PC-3 (cell line): ENCODE results near the gene SRRD. TPM values are rescaled to one million over a fixed set of nuclear protein-coding genes. Genes with fewer than 3 reads are reported as not detected.
A peak's percentile ranks its signal among the peaks of the same experiment; 100 is the strongest.

Experiments
- ATAC-seq: fragments of 200-7000 bp; cut with Tn5 transposase; 2 replicates; pipeline ENCODE4 v1.9.1; 2020; ENCODE audit warnings: mild to moderate bottlenecking, moderate library complexity
- BruUV-seq: library from RNA; stranded (reverse); fragments of 400-500 nt; replicated peaks from 2 replicates; lab custom pipeline; 2021; lab: Mats Ljungman, UMichigan
- CTCF ChIA-PET: fragments of 300-600 bp; sonication (Branson Sonifier 250); formaldehyde crosslinking; loops from one replicate; lab custom pipeline; 2022; ENCODE audit warnings: antibody characterized with exemption; lab: Charles Lee
- POLR2A ChIA-PET: fragments of 300-600 bp; sonication (Branson Sonifier 250); formaldehyde crosslinking; loops from one replicate; lab custom pipeline; 2022; ENCODE audit warnings: antibody characterized with exemption; ENCODE audit not compliant: unreplicated experiment; lab: Charles Lee
- DNase-seq: peaks from one replicate; pipeline ENCODE4 v3.0.0-alpha.2; 2015
- H2AFZ ChIP-seq: fragments of 300-600 bp; sonication (generic); 2 replicates; pipeline ENCODE4 v1.6.0; 2016; ENCODE audit warnings: antibody characterized with exemption, low read length
- H3F3A ChIP-seq: fragments of 300-600 bp; sonication (generic); one replicate; pipeline ENCODE4 v1.6.0; 2017; ENCODE audit warnings: antibody characterized with exemption, low read length, control low read depth, mild to moderate bottlenecking; ENCODE audit not compliant: unreplicated experiment
- H3K27ac ChIP-seq: fragments of 300-600 bp; sonication (generic); 2 replicates; pipeline ENCODE4 v1.5.1; 2016; ENCODE audit warnings: mild to moderate bottlenecking, low read length
- H3K27me3 ChIP-seq: fragments of 300-600 bp; sonication (generic); 2 replicates; pipeline ENCODE4 v1.6.1; 2016; ENCODE audit warnings: low read length, mixed read lengths
- H3K36me3 ChIP-seq: fragments of 300-600 bp; sonication (generic); 2 replicates; pipeline ENCODE4 v1.6.1; 2016; ENCODE audit warnings: low read depth, mixed run types, low read length, mixed read lengths
- H3K4me1 ChIP-seq: fragments of 300-600 bp; sonication (generic); 2 replicates; pipeline ENCODE4 v1.5.1; 2016; ENCODE audit warnings: low read length; ENCODE audit not compliant: insufficient read depth
- H3K4me2 ChIP-seq: fragments of 300-600 bp; sonication (generic); 2 replicates; pipeline ENCODE4 v1.6.0; 2016; ENCODE audit warnings: low read length
- H3K4me3 ChIP-seq: fragments of 300-600 bp; sonication (generic); 2 replicates; pipeline ENCODE4 v1.5.1; 2016; ENCODE audit warnings: mild to moderate bottlenecking, low read length, mixed read lengths
- H3K79me2 ChIP-seq: fragments of 300-600 bp; sonication (generic); 2 replicates; pipeline ENCODE4 v1.6.1; 2017; ENCODE audit warnings: low read length, mixed read lengths
- H3K9ac ChIP-seq: fragments of 300-600 bp; sonication (generic); 2 replicates; pipeline ENCODE4 v1.6.0; 2016; ENCODE audit warnings: mild to moderate bottlenecking, low read length
- H3K9me2 ChIP-seq: fragments of 300-600 bp; sonication (generic); replicated peaks from 2 replicates; pipeline ENCODE4 v1.6.1; 2016; ENCODE audit warnings: mixed run types, low read length, mixed read lengths
- H3K9me3 ChIP-seq: fragments of 300-600 bp; sonication (generic); 2 replicates; pipeline ENCODE4 v1.6.1; 2016; ENCODE audit warnings: low read length, mixed read lengths
- H4K20me1 ChIP-seq: fragments of 300-600 bp; sonication (generic); 2 replicates; pipeline ENCODE4 v1.6.1; 2016; ENCODE audit warnings: low read length, mixed read lengths
- EZH2 ChIP-seq: fragments of 300-600 bp; sonication (generic); IDR thresholded peaks from one replicate; pipeline ENCODE4 v1.6.1; 2017; ENCODE audit warnings: antibody characterized with exemption, mild to moderate bottlenecking, low read length; ENCODE audit not compliant: unreplicated experiment
- EZH2phosphoT487 ChIP-seq: fragments of 300-600 bp; sonication (generic); IDR thresholded peaks from 2 replicates; pipeline ENCODE4 v1.6.1; 2018; ENCODE audit warnings: mild to moderate bottlenecking, antibody characterized with exemption, low read length, borderline replicate concordance
- intact Hi-C: fragments of 100-400 bp; cut with micrococcal nuclease; formaldehyde crosslinking; loops from 2 replicates; pipeline ENCODE4 v1.9.0; 2023
- total RNA-seq: library from RNA; depleted of rRNA; stranded (reverse); fragments of >200 nt; gene quantifications from 2 replicates; pipeline ENCODE4 v1.2.3, GENCODE V29; 2014
- TF ChIP-seq, protein P1 (sequence below): fragments of 300-600 bp; sonication (generic); conservative IDR thresholded peaks from 2 replicates; pipeline ENCODE4 v1.5.1; 2017; ENCODE audit warnings: antibody characterized with exemption, low read depth, mild to moderate bottlenecking, low read length

Gene SRRD
- total RNA-seq, 1 experiment from 2014 or later, result 17.6 TPM

DNA sequence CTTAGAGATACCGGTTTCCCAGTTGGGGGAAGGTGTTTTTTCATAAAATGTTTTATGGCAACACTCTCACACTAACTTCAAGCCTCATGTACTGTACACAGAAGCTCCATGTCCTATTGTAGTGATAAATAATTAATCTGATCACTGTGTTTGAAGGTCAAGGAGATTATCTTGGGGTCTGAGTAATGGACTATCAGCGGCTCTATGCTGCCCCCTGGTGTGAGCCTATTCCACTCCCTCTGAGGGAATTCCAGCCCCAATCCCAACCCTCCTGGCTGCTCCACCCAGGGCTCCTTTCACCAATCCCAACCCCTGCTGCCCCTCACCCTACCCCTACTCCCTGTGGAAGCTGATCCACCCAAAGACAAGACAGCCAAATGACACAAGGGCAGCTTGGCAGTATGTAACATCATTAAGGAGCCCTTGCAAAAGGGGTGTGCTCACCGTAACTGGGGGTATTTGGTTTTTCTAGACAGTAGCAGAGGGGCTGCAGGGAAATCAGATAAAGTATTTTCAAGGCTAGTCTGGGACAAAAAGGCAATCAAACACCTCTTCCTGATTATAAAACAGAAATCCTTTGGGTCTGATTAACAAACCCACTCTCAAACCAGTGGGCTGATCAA is 22.4 kb upstream of the SRRD start:
- H3K4me2 ChIP-seq, result no peak overlapping the region
- no TSS peak for BruUV-seq
- H2AFZ ChIP-seq, result no peak overlapping the region
- no peaks in the 10 kb centered on the region for H3K4me1 ChIP-seq
- no peaks in the 10 kb centered on the region for H4K20me1 ChIP-seq
- H3K9me2 ChIP-seq, result no peaks in the 10 kb centered on the region
- TF ChIP-seq, protein P1, sequence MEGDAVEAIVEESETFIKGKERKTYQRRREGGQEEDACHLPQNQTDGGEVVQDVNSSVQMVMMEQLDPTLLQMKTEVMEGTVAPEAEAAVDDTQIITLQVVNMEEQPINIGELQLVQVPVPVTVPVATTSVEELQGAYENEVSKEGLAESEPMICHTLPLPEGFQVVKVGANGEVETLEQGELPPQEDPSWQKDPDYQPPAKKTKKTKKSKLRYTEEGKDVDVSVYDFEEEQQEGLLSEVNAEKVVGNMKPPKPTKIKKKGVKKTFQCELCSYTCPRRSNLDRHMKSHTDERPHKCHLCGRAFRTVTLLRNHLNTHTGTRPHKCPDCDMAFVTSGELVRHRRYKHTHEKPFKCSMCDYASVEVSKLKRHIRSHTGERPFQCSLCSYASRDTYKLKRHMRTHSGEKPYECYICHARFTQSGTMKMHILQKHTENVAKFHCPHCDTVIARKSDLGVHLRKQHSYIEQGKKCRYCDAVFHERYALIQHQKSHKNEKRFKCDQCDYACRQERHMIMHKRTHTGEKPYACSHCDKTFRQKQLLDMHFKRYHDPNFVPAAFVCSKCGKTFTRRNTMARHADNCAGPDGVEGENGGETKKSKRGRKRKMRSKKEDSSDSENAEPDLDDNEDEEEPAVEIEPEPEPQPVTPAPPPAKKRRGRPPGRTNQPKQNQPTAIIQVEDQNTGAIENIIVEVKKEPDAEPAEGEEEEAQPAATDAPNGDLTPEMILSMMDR, result peak; percentile 73
- TF ChIP-seq EZH2phosphoT487, result no peak
- TF ChIP-seq EZH2, result no peak
- peak; percentile 84 for ATAC-seq
- no peaks in the 10 kb centered on the region for H3F3A ChIP-seq
- H3K79me2 ChIP-seq, result no peaks in the 10 kb centered on the region
- ChIA-PET CTCF (no interaction called here), POLR2A (no interaction called here)
- intact Hi-C loops, result loop anchor here (1.0 kb wide), 1 partner anchor 63 kb away; no protein-coding TSS in a partner anchor
- H3K27ac ChIP-seq, result no peak overlapping the region
- peak; percentile 50 for DNase-seq
- H3K36me3 ChIP-seq, result peaks cover 2% of the 10 kb centered on the region; the same call in 1 of the 2 replicates
- H3K27me3 ChIP-seq, result no peaks in the 10 kb centered on the region
- no peak overlapping the region for H3K9ac ChIP-seq
- no peaks in the 10 kb centered on the region for H3K9me3 ChIP-seq
- H3K4me3 ChIP-seq, result no peak overlapping the region

DNA sequence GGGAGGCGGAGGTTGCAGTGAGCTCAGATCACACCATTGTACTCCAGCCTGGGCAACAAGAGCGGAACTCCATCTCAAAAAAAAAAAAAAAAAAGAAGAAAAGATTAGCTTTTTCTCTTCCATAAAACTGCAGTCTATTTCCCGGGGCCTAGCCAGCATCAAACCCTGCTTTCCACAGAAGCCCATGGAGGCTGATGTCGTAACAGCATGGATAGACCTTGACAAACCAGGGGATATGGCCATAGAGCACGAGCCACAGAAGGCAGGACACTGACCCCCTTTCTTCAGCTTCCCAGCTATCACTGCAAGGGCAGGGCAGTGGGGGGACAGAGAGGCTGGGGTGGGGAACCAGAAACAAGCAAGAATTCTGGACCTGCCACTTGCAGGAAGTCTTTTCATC is 21.6 kb upstream of the SRRD start:
- no peaks in the 10 kb centered on the region for H3K9me2 ChIP-seq
- intact Hi-C loops, result no loop called here
- no TSS peak for BruUV-seq

DNA sequence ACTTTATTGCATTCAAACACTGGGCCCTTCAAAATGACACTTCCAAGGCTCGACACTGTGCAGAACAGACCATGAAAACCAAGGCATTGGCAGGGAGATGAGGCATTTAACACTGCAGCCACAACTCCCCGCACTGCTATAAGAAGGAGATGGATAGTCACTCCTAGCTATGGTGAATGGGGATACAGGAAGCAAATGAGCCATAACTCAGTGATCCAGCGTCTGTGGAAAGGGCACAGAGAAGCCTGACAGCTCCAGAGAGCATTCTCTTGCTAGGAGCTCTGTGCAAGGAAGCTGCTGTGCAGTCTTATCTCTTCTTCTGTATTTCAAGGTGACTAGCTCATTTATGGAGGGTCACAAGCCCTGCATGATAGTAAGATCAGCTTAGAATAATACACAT is 21.0 kb upstream of the SRRD start:
- Histone ChIP-seq H4K20me1 (no peaks in the 10 kb centered on the region), H3K9ac (no peak overlapping the region), H3K79me2 (no peaks in the 10 kb centered on the region), H3K4me2 (no peak overlapping the region), H3K36me3 (peaks cover 2% of the 10 kb centered on the region; the same call in 1 of the 2 replicates), H3K27me3 (no peaks in the 10 kb centered on the region), H2AFZ (no peak overlapping the region), H3K9me3 (no peaks in the 10 kb centered on the region), H3K9me2 (no peaks in the 10 kb centered on the region), H3F3A (no peaks in the 10 kb centered on the region), H3K4me1 (no peaks in the 10 kb centered on the region), H3K27ac (no peak overlapping the region), H3K4me3 (no peak overlapping the region)
- ATAC-seq (no peak), DNase-seq (no peak)
- intact Hi-C loops, result no loop called here
- POLR2A ChIA-PET, result no interaction called here
- no TSS peak for BruUV-seq
- CTCF ChIA-PET, result no interaction called here
- TF ChIP-seq, protein P1, result no peak
- no peak for TF ChIP-seq EZH2
- no peak for TF ChIP-seq EZH2phosphoT487

More for the DNA sequence above, 21.6 kb upstream of the SRRD start:
- H3F3A ChIP-seq, result no peaks in the 10 kb centered on the region
- no peak overlapping the region for H3K4me3 ChIP-seq
- no peak overlapping the region for H3K4me2 ChIP-seq
- no peak for TF ChIP-seq EZH2phosphoT487
- TF ChIP-seq, protein P1, result no peak
- no peak for TF ChIP-seq EZH2
- no peaks in the 10 kb centered on the region for H3K9me3 ChIP-seq
- H2AFZ ChIP-seq, result no peak overlapping the region
- CTCF ChIA-PET, result no interaction called here
- no peak overlapping the region for H3K27ac ChIP-seq
- no peaks in the 10 kb centered on the region for H3K79me2 ChIP-seq
- POLR2A ChIA-PET, result no interaction called here
- no peak for ATAC-seq
- no peaks in the 10 kb centered on the region for H4K20me1 ChIP-seq
- peaks cover 2% of the 10 kb centered on the region; the same call in 1 of the 2 replicates for H3K36me3 ChIP-seq
- DNase-seq, result no peak
- H3K9ac ChIP-seq, result no peak overlapping the region
- H3K4me1 ChIP-seq, result no peaks in the 10 kb centered on the region
- H3K27me3 ChIP-seq, result no peaks in the 10 kb centered on the region
